Activated CD8-positive, alpha-beta memory T cell treated with anti-CD3 and anti-CD28 coated beads for 1 hour (primary cell): ENCODE data around the gene SETD4.
"Not testable (repeated sequence)": the region's sequence is repeated elsewhere in the genome, so short reads cannot be mapped to it uniquely, and the experiment has no call there.

ENCODE experiments used
- DNase-seq, 2 donors: peaks; one replicate each; pipeline ENCODE4 v3.0.0-alpha.2; 2020; ENCODE audit warnings: low read depth in 1 of 2; ENCODE audit errors: extremely low read depth in 1 of 2

SETD4 gene

DNA sequence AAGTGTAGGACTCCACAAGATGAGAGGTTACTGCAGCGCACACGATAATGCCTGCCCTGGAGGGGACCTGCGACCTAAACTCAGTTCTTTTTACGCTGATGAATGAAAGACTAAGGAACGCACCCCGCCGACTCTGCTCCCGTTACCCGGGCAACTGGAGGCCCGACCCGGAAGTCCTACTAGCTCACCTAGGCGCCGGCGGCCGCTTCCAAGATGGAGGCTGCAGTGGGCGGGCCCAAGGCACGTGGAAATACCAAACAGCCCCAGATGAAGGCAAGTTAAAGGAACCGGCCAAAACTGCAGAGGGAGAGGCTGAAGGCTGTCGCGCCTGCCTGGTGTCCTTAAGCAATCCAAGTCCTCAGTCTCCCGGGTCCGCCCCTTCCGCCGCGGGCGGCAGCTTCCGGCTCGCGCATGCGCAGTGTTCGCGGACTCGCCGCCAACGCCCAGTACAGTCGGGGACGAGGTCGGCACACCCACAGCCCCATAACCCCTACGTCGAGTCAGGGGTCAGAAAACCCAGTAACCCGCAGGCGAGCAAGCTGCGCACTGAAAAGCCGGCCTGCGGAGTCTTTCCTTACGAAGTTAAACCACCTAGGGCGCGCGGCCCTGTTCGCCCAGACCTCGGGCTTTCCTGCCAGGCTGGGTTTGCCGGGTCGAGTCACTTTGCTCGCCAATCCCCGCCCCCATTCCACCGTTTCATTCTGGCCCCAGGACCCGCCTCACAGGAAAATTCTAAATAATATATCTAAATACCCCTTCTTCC lies at the start of gene SETD4:
TSS of gene SETD4 (minus strand) at position 368 of the 763 bp plus-strand sequence. CDS start 1,638 bp downstream, outside the sequence.
- DNase-seq: peak; percentile 80 to 91

DNA sequence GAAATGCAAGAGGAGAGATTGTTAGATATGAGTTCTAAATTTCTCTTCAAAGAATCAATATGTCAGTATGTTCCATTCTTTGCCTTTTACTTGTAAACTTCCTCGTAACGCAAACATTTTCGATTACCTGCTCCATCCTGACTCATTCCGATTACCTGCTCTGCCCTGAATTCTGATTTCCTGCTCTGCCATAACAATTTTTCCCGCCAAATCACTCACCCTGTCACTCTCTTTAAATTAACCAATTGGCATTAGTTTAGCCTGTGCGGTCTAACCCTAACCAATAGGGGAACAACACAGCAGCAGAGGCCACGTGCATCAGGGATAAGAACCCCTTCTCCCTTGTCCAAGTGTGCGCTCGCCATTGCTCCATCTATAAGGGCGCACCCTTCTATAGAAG lies 49.5 kb upstream of the SETD4 start:
- no peak for DNase-seq

- no peak for DNase-seq
Observed at GRCh38 chr21:36105327-36105842, 45.1 kb upstream of the SETD4 start.

DNA sequence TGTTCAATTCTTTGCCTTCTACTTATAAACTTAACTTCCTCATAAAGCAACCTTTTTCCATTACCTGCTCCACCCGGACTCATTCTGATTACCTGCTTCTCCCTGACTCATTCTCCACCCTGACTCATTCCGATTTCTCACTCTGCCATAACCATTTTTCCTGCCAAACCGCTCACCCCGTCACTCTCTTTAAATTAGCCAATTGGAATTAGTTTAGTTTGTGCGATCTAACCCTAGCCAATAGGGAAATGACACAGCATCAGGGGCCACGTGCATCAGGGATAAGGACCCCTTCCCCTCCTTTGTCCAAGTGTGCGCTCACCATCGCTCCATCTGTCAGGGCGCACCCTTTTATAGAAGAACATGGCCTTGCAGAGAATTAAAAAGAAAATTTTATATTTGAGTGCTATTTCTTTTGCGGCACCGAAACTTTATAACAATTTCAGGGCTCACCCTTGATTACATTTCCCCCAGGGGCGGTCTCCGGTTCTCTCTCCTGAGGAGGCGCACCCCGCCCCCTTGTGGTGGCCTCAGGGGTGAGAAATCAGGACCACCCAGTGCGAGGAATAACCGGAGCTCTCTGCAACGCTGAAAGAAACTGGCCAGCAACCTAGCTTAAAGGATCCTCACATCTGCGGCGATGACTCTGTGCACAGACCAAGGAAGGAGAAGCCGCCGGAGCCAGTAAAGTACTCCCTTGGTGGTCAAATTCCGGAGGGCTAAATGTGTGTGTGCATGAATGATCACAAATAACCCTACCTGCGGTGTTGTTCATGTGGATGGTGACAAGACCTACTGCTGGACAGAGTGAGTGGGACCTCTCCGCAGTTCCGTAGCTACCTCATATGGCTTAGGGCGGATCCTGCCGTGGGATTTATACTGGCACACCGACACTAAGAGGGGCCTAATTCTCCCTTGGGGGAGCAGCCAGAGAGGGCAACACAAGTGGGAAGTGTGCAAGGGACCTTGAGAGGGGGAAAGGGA lies 44.3 kb upstream of the SETD4 start:
- peak; percentile 23 to 50 for DNase-seq

DNA sequence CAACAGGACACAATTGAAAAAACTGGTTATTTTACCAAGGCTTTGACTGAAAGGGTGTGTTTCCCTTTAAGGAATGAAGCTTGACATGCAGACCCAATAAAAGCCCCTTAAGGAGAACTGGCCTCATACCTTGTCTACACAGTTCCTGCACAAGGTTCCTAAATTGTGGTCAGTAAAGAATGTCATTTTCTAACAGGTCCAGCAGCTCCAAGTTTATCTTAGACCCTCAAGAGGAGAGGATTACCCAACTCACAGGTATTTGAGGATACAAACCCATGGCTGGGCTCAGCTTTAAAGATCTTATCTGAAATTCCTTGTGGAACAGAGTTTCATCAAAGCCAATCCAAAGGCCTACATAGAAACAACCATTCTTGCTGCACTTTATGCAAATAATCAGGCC lies 43.1 kb upstream of the SETD4 start:
- DNase-seq: no peak

DNA sequence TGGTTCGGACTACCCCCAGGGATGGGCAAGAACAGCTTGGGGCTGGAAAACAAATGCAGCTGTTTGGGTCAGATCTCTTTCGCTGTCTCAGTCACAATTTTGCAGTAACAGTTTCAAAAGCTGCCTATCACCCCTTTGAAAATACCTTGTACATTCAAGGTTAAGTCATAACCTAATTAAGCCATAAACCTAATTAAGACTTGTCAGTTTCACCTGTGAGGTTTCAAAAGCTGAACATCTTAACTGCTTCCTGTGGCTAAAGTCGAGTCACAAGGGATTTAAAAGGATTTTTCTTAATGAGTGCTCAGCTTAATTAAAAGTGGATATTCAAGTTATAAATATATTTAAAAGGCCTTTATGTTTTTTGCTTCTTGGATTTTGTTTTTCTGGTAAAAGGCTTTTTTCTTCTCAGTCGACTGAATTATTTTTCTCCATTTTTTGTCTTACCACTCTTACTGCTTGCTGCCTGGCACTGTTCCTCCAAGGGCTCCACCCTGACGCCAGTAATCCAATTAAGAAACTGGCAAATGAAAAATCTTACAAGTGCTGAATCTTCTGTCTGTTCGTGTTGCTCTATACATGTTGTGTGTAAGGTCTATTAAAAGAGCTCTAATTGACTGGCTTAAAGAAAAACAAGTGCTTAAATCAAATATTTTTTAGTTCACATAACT lies 40.8 kb upstream of the SETD4 start:
- DNase-seq: no peak

- DNase-seq: not testable (repeated sequence)
Observed at GRCh38 chr21:36099695-36100211, 39.4 kb upstream of the SETD4 start.

GRCh38 chr21:36099000-36099399 lies 38.7 kb upstream of the SETD4 start:
- DNase-seq: no peak

DNA sequence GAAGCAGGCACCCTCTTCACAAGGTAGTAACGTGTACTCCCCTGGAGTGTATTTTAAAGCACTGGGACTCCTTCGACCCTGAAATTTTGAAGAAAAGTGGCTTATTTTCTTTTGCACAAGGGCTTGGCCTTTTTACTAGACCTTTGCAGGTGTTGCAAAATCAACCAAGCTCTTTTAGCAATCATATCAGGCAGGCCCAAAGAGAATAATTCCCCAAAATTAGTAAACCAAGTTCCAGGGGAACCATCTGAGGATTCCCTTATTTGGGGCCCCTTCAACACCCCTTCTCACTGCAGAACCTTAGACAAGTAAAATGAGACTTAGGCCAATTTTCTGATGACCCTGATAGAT lies 37.8 kb upstream of the SETD4 start:
- DNase-seq: no peak

DNA sequence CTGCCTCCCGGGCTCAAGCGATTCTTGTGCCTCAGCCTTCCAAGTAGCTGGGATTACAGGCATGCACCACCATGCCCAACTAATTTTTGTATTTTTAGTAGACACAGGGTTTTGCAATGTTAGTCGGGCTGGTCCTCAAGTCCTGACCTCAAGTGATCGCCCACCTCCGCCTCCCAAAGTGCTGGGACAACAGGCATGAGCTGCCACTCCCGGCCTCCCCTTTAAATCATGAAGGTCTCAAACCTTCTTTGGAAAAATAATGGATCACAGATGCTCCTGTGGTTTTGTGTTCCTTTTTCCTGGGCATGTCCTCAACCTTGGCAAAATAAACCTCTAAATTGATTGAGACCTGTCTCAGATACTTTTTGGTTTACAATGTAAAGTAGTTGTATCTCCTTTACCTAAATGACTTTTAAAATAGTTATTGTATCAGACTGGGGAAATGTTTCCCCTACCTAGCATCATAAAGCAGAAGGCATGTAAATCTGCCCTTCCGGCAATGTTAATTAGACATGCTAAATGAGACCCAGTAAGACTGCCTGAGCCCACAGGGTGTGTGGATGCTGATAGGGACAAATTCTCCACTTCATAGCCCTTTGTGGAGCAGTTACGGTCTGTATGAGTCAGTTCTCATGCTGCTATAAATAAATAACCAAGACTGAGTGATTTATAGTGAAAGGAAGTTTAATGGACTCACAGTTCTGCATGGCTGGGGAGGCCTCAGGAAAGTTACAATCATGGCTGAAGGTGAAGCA lies 37.3 kb upstream of the SETD4 start:
- no peak for DNase-seq

DNA sequence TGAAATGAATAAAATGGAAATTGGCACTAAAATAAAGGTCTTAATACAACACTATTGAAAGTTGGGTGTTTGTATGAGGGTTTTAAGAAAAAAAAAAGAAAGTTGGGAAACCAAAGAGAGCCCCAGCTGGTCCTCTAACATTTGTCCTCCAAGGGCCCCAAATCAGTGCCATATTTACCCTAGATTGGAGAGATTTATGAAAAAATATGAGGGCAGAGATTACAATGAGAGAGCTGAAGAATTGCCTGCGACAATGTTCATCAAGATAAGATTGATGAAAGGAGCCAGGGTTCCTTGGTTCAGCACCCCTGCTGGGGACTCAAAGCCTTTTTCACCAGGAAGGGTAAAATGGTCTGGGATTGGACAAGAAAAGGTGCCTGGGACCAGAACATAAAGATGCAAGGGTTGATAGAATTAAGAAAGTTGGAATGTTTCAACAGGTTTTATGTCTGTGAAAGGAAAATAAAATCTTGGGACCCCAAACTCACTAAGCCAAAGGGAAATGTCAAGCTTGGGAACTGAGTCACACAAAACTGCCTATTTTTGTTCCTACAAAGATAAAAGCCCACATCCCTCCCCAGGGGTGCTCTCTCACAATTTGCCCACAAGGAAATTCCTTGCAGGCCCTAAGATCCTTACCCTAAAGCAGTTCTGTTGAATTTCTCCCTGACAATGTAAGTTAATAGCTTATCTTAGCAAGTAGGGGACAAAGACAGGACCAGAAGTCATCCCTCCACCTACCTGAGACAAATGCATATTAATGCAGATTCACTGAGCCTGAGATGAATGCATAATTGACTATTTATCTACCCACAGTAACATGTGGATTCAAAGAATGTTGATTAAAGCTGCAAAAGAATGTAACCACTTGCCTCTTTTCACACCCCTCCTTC lies 36.3 kb upstream of the SETD4 start:
- no peak for DNase-seq

GRCh38 chr21:36093512-36093911 lies 33.2 kb upstream of the SETD4 start:
- no peak for DNase-seq

DNA sequence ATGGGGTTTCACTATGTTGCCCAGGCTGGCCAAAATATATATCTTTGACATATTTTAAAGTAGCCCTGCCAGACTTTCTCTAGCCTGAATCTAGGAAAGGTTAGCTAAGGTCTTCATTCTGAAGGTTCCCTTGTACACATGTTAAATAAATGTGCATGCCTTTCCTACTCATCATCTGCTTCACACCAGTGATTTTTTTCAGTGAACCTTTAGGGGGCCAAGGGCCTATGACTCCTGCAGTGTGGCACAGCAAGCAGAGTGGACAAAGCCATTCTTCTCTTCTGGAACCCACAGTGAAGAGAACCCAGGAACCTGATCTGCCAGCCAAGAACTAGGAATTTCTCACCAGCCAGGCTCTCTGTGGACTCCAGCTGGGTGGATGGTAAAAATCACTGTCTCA lies 32.4 kb upstream of the SETD4 start:
- DNase-seq: no peak

DNA sequence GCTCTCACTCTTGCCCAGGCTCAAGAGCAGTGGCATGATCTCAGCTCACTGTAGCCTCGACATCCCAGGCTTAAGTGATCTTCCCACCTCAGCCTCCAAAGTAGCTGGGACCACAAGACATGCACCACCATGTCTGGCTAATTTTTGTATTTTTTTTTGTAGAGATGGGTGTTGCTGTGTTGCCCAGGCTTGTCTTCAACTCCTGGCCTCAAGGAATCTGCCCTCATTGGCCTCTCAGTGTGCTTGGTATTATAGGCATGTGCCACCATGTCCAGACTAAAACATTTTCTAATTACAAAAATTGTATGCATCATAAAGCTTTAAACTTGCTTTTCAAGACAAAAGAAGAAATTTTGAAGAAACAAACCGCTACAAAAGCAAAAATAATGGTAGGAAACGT lies 29.6 kb upstream of the SETD4 start:
- no peak for DNase-seq

GRCh38 chr21:36087362-36088138 lies 27.2 kb upstream of the SETD4 start:
- no peak for DNase-seq

DNA sequence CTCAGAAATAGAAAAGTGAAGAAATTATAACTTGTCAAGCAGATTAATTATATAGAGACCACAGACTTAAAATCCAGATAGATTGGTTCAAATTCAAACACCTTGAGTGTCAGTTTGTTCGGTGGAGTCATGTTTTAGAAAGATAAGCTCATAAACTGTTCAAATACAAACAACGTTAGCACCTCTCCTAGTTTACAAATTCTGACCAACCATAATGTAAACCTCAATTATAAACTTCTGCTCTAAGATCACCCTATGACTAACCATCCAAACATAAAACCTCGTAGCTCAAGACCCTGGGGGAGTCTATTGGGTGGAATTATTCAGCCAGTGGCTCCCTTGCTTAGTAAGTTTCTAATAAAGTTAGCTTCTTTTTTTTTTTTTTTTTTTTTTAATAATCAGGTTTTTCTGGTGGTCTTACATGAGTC lies 21.9 kb upstream of the SETD4 start:
- no peak for DNase-seq

GRCh38 chr21:36080386-36080785 lies 20.1 kb upstream of the SETD4 start:
- DNase-seq: no peak

DNA sequence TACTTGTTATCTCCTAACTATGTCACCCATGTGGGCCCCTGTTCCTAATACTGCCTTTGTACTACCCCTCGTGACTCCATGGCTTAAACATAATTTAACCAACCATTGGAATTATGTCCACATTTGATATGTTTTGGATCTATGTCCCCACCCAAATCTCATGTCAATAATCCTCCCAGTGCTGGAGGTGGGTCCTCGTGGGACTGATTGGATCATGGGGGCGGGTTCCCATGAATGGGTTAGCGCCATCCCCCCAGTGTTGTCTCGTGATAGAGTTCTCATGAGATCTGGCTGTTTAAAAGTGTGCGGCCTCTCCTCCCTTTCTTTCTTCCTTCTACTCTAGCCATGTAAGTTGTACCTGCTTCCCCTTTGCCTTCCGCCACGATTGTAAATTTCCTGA lies 19.3 kb upstream of the SETD4 start:
- no peak for DNase-seq
